Measurements from ENCODE around the gene SWAP70. TPM values are rescaled to one million over a fixed set of nuclear protein-coding genes. Genes with fewer than 3 reads are reported as not detected.

The SWAP70 gene
- polyA plus RNA-seq, 1 experiment = 24.6 TPM

DNA sequence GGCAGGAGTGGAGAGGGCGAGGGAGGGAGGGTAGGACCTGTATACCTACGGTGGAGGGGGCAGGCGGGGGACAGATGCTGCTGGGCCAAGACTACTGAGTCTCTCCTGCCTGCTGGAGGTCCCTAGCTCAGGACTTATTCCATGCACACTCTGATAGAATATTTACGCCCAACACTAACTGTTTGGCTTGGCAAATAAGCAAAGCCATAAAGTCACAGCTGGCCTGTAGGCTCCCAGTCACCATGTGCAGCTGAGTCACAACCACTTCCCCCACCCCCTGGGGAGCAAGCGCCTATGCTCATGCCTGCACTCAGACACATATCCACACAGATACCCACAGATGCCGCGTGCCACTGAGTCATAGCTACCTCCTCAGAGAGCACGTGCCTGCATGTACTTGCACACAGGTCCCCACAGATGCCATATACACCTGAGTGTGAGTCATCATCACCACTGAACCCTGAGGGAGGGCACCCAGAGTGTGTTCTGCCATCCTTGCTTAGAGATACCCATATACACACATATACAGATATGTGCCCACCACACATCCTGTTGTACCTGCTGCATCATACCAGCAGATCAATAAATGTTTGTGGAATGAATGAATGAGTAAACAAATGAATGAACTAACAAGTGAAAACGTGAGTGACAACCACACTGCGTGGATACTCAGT lies 95.8 kb downstream of the SWAP70 start:
- Histone ChIP-seq H3K4me3 (ENCODE audit: low read depth, low read length) (no peak overlapping the region), H3K27ac (ENCODE audit: low read depth, low read length) (peak overlapping the region; percentile 95), H3K9me3 (ENCODE audit: control insufficient read depth, insufficient read depth, low read length) (no peaks in the 10 kb centered on the region), H3K27me3 (ENCODE audit: control insufficient read depth, insufficient read depth, low read length) (no peaks in the 10 kb centered on the region)
- POLR2A ChIA-PET = interaction anchor here (0.5 to 3.7 kb wide), 21 partner anchors 15 to 607 kb away, joined by 3 to 65 read pairs (median 7); partner anchors contain the start of genes ADM, WEE1 and ZNF143
- TF ChIP-seq CTCF (IDR thresholded peaks at IDR 0.05; ENCODE audit: low read depth, low read length) = no peak
- CTCF ChIA-PET = interaction anchor here (0.6 to 4.3 kb wide), 5 partner anchors 11 to 564 kb away, joined by 3 to 36 read pairs (median 5); no protein-coding TSS in a partner anchor
- DNase-seq (ENCODE audit: low read depth, low spot score) = peak; percentile 99

GRCh38 chr11:9760193-9760575 lies 96.3 kb downstream of the SWAP70 start:
- ChIA-PET POLR2A (interaction anchor here (0.6 to 3.7 kb wide), 13 partner anchors 28 to 565 kb away, joined by 3 to 65 read pairs (median 9); partner anchors contain the start of genes ADM and ZNF143), CTCF (interaction anchor here (1.3 to 4.3 kb wide), 3 partner anchors 11 to 564 kb away, joined by 5 to 36 read pairs (median 6); no protein-coding TSS in a partner anchor)
- H3K4me3 ChIP-seq (ENCODE audit: low read depth, low read length) = no peak overlapping the region
- H3K27me3 ChIP-seq (ENCODE audit: control insufficient read depth, insufficient read depth, low read length) = no peaks in the 10 kb centered on the region
- peak overlapping the region; percentile 95 for H3K27ac ChIP-seq (ENCODE audit: low read depth, low read length)
- DNase-seq (ENCODE audit: low read depth, low spot score) = peak; percentile 90
- TF ChIP-seq CTCF (IDR thresholded peaks at IDR 0.05; ENCODE audit: low read depth, low read length) = no peak
- no peaks in the 10 kb centered on the region for H3K9me3 ChIP-seq (ENCODE audit: control insufficient read depth, insufficient read depth, low read length)

GRCh38 chr11:9761441-9761945 lies 97.6 kb downstream of the SWAP70 start:
- CTCF ChIA-PET = interaction anchor here (4.3 kb wide), 1 partner anchor 212 kb away, joined by 36 read pairs; no protein-coding TSS in a partner anchor
- DNase-seq (ENCODE audit: low read depth, low spot score) = no peak
- H3K4me3 ChIP-seq (ENCODE audit: low read depth, low read length) = no peak overlapping the region
- TF ChIP-seq CTCF (IDR thresholded peaks at IDR 0.05; ENCODE audit: low read depth, low read length) = no peak
- no peaks in the 10 kb centered on the region for H3K9me3 ChIP-seq (ENCODE audit: control insufficient read depth, insufficient read depth, low read length)
- no peak overlapping the region for H3K27ac ChIP-seq (ENCODE audit: low read depth, low read length)
- H3K27me3 ChIP-seq (ENCODE audit: control insufficient read depth, insufficient read depth, low read length) = no peaks in the 10 kb centered on the region
- POLR2A ChIA-PET = no interaction called here

- Histone ChIP-seq H3K27ac (ENCODE audit: low read depth, low read length) (no peak overlapping the region), H3K9me3 (ENCODE audit: control insufficient read depth, insufficient read depth, low read length) (no peaks in the 10 kb centered on the region), H3K4me3 (ENCODE audit: low read depth, low read length) (no peak overlapping the region), H3K27me3 (ENCODE audit: control insufficient read depth, insufficient read depth, low read length) (no peaks in the 10 kb centered on the region)
- no peak for DNase-seq (ENCODE audit: low read depth, low spot score)
- ChIA-PET POLR2A (no interaction called here), CTCF (interaction anchor here (1.1 kb wide), 1 partner anchor 445 kb away, joined by 6 read pairs; no protein-coding TSS in a partner anchor)
- no peak for TF ChIP-seq CTCF (IDR thresholded peaks at IDR 0.05; ENCODE audit: low read depth, low read length)
Observed at GRCh38 chr11:9762531-9762930, 98.7 kb downstream of the SWAP70 start.

DNA sequence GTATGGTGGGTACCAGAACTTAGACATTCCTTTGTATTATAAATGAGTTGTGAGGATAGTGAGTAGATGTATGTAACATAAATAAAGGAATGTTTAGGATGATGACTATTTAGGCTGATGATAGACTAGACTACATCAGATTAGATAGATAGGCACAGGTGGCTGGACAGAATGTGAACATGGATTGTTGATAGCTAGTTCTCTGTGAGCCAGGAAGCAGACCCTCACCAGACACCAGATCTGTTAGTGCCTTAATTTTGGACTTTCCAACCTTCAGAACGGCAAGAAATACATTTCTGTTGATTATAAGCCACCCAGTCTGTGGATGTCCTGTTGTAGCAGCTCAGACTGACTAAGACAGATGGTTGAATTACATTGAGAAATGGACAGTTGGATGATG lies 99.4 kb downstream of the SWAP70 start:
- DNase-seq (ENCODE audit: low read depth, low spot score) = no peak
- no peaks in the 10 kb centered on the region for H3K9me3 ChIP-seq (ENCODE audit: control insufficient read depth, insufficient read depth, low read length)
- ChIA-PET CTCF (interaction anchor here (0.9 to 1.1 kb wide), 2 partner anchors 210 to 444 kb away, joined by 3 to 6 read pairs; no protein-coding TSS in a partner anchor), POLR2A (no interaction called here)
- TF ChIP-seq CTCF (IDR thresholded peaks at IDR 0.05; ENCODE audit: low read depth, low read length) = no peak
- no peak overlapping the region for H3K27ac ChIP-seq (ENCODE audit: low read depth, low read length)
- no peak overlapping the region for H3K4me3 ChIP-seq (ENCODE audit: low read depth, low read length)
- no peaks in the 10 kb centered on the region for H3K27me3 ChIP-seq (ENCODE audit: control insufficient read depth, insufficient read depth, low read length)

Measured in AG04450 (cell line).